ENCODE measurements around the gene BLM. TPM values are rescaled to one million over a fixed set of nuclear protein-coding genes. Genes with fewer than 3 reads are reported as not detected.
A peak's percentile ranks its signal among the peaks of the same experiment; 100 is the strongest.
"Not testable (repeated sequence)": the region's sequence is repeated elsewhere in the genome, so short reads cannot be mapped to it uniquely, and the experiment has no call there.

The BLM gene
- polyA plus RNA-seq, 1 donor (not counting 4 experiments of a cell fraction or from before 2014, with no cell fraction given) = 4.4 TPM

- TF ChIP-seq EZH2 (IDR thresholded peaks at IDR 0.05; ENCODE audit: low read length) = no peak
- no peak for TF ChIP-seq CTCF (optimal IDR thresholded peaks at IDR 0.05 in 1 of 3, IDR thresholded peaks at IDR 0.05 in 1 of 3, conservative IDR thresholded peaks at IDR 0.05 in 1 of 3; ENCODE audit: extremely low read depth in 1 of 3, insufficient read depth in 2 of 3, low read length in 3 of 3)
- dilution Hi-C loops (cut with MboI; ENCODE audit: extremely low pct_ligation_motif_present, low sequenced_read_pairs) = no loop called here
- H3K9me1 ChIP-seq (ENCODE audit: control insufficient read depth, extremely low read depth, insufficient read depth, low read length) = no peaks in the 10 kb centered on the region
Observed at GRCh38 chr15:90735923-90736322, 18.8 kb downstream of the BLM start.

DNA sequence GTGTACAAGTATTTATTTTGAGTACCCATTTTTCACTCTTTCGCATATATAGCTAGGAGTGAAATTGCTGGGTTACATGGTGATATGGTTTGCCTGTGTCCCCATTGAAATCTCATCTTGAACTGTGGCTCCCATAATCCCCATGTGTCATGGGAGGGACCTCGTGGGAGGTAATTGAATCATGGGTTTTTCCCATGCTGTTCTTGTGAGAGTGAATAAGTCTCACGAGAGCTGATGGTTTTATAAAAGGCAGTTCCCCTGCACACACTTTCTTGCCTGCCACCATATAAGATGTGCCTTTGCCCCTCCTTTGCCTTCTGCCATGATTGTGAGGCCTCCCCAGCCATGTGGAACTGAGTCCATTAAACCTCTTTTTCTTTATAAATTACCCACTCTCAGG is 23.4 kb downstream of the BLM start:
- FAIRE-seq; H3K9me3 ChIP-seq (ENCODE audit: control insufficient read depth, low read depth, low read length); H4K20me1 ChIP-seq (ENCODE audit: control insufficient read depth, extremely low read depth, insufficient read depth, low read length); H3K36me3 ChIP-seq (ENCODE audit: control insufficient read depth in 2 of 2, extremely low read depth in 1 of 2, insufficient read depth in 2 of 2, low read length in 2 of 2); H3K79me2 ChIP-seq (ENCODE audit: control insufficient read depth, insufficient read depth, low read length); dilution Hi-C loops (cut with MboI; ENCODE audit: extremely low pct_ligation_motif_present, low sequenced_read_pairs); DNase-seq (ENCODE audit: low read depth, low spot score); H3K4me1 ChIP-seq (ENCODE audit: control insufficient read depth, extremely low read depth, insufficient read depth, low read length); H3K9ac ChIP-seq (ENCODE audit: control insufficient read depth, extremely low read depth, insufficient read depth, low read length); H2AFZ ChIP-seq (ENCODE audit: control insufficient read depth, low read length); H3K9me1 ChIP-seq (ENCODE audit: control insufficient read depth, extremely low read depth, insufficient read depth, low read length); H3K27ac ChIP-seq (ENCODE audit: control insufficient read depth, insufficient read depth, low read length); H3K4me2 ChIP-seq (ENCODE audit: control insufficient read depth, extremely low read depth, insufficient read depth, low read depth, low read length); H3K4me3 ChIP-seq (ENCODE audit: control insufficient read depth in 2 of 3, extremely low read depth in 1 of 3, insufficient read depth in 2 of 3, low read depth in 1 of 3, low read length in 3 of 3); H3K27me3 ChIP-seq (ENCODE audit: control insufficient read depth, extremely low read depth, insufficient read depth, low read length): not testable (repeated sequence)

More at GRCh38 chr15:90735923-90736322, 18.8 kb downstream of the BLM start:
- no peaks in the 10 kb centered on the region for H3K27me3 ChIP-seq (ENCODE audit: control insufficient read depth, extremely low read depth, insufficient read depth, low read length)
- FAIRE-seq = no peak
- H3K9me3 ChIP-seq (ENCODE audit: control insufficient read depth, low read depth, low read length) = no peaks in the 10 kb centered on the region
- no peaks in the 10 kb centered on the region for H3K36me3 ChIP-seq (ENCODE audit: control insufficient read depth in 2 of 2, extremely low read depth in 1 of 2, insufficient read depth in 2 of 2, low read length in 2 of 2)
- H4K20me1 ChIP-seq (ENCODE audit: control insufficient read depth, extremely low read depth, insufficient read depth, low read length) = no peaks in the 10 kb centered on the region
- no peak overlapping the region for H3K27ac ChIP-seq (ENCODE audit: control insufficient read depth, insufficient read depth, low read length)
- no peaks in the 10 kb centered on the region for H3K4me1 ChIP-seq (ENCODE audit: control insufficient read depth, extremely low read depth, insufficient read depth, low read length)
- H2AFZ ChIP-seq (ENCODE audit: control insufficient read depth, low read length) = no peak overlapping the region
- H3K79me2 ChIP-seq (ENCODE audit: control insufficient read depth, insufficient read depth, low read length) = peaks cover 3% of the 10 kb centered on the region
- no peak overlapping the region for H3K4me2 ChIP-seq (ENCODE audit: control insufficient read depth, extremely low read depth, insufficient read depth, low read depth, low read length)
- no peak overlapping the region for H3K9ac ChIP-seq (ENCODE audit: control insufficient read depth, extremely low read depth, insufficient read depth, low read length)
- DNase-seq (ENCODE audit: low read depth, low spot score) = no peak
- no peak overlapping the region for H3K4me3 ChIP-seq (ENCODE audit: control insufficient read depth in 2 of 3, extremely low read depth in 1 of 3, insufficient read depth in 2 of 3, low read depth in 1 of 3, low read length in 3 of 3)

DNA sequence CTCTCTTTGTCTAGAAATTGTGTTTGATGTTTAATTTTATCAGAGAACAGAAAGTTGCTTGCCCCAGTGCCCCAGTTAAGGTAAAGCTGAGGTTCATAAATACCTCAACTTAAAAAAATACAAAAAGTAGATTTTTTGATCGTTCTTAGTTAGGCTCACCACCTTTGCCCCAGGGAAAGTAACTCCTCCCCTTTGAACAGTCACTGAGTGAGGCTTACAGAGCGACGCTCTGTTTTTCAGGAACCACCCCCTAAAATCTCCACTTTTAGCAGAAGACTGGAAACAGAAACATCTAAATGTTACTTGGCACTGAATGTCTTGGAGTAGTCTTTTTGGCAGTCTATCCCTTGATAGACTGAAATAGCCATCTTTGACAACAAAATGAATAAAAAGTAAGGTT is 24.9 kb downstream of the BLM start:
- Histone ChIP-seq H3K9me3 (ENCODE audit: control insufficient read depth, low read depth, low read length) (no peaks in the 10 kb centered on the region), H3K79me2 (ENCODE audit: control insufficient read depth, insufficient read depth, low read length) (no peaks in the 10 kb centered on the region), H3K9ac (ENCODE audit: control insufficient read depth, extremely low read depth, insufficient read depth, low read length) (no peak overlapping the region), H3K4me3 (ENCODE audit: control insufficient read depth in 2 of 3, extremely low read depth in 1 of 3, insufficient read depth in 2 of 3, low read depth in 1 of 3, low read length in 3 of 3) (no peak overlapping the region), H3K4me2 (ENCODE audit: control insufficient read depth, extremely low read depth, insufficient read depth, low read depth, low read length) (peak overlapping the region; percentile 24), H4K20me1 (ENCODE audit: control insufficient read depth, extremely low read depth, insufficient read depth, low read length) (no peaks in the 10 kb centered on the region), H3K27ac (ENCODE audit: control insufficient read depth, insufficient read depth, low read length) (no peak overlapping the region), H2AFZ (ENCODE audit: control insufficient read depth, low read length) (peak overlapping the region; percentile 11), H3K27me3 (ENCODE audit: control insufficient read depth, extremely low read depth, insufficient read depth, low read length) (no peaks in the 10 kb centered on the region), H3K9me1 (ENCODE audit: control insufficient read depth, extremely low read depth, insufficient read depth, low read length) (no peaks in the 10 kb centered on the region), H3K4me1 (ENCODE audit: control insufficient read depth, extremely low read depth, insufficient read depth, low read length) (no peaks in the 10 kb centered on the region), H3K36me3 (ENCODE audit: control insufficient read depth in 2 of 2, extremely low read depth in 1 of 2, insufficient read depth in 2 of 2, low read length in 2 of 2) (no peaks in the 10 kb centered on the region)
- dilution Hi-C loops (cut with MboI; ENCODE audit: extremely low pct_ligation_motif_present, low sequenced_read_pairs) = no loop called here
- DNase-seq (ENCODE audit: low read depth, low spot score) = no peak
- no peak for FAIRE-seq
- TF ChIP-seq EZH2 (IDR thresholded peaks at IDR 0.05; ENCODE audit: low read length) (no peak), CTCF (optimal IDR thresholded peaks at IDR 0.05 in 1 of 3, IDR thresholded peaks at IDR 0.05 in 1 of 3, conservative IDR thresholded peaks at IDR 0.05 in 1 of 3; ENCODE audit: extremely low read depth in 1 of 3, insufficient read depth in 2 of 3, low read length in 3 of 3) (no peak)

All from keratinocyte (primary cell).